A549 (cell line): ENCODE data around the gene WDFY2. TPM values are rescaled to one million over a fixed set of nuclear protein-coding genes. Genes with fewer than 3 reads are reported as not detected.
A peak's percentile ranks its signal among the peaks of the same experiment; 100 is the strongest.

Source experiments
- ATAC-seq, 2 experiments: fragments of 200-7000 bp in 1 of 2; fragments of >200 bp in 1 of 2; cut with Nextera tagmentation in 1 of 2; cut with Tn5 transposase in 1 of 2; 3 replicates each; pipeline versions ENCODE4 v1.8.0 to v1.9.1; 2018 to 2020; ENCODE audit warnings: mild to moderate bottlenecking in 1 of 2, moderate library complexity in 1 of 2
- CTCF ChIA-PET: fragments of 300-600 bp; sonication (Branson Sonifier 250); formaldehyde crosslinking; extraction: SDS; loops from one replicate; lab custom pipeline; 2021; ENCODE audit warnings: antibody characterized with exemption, inconsistent platforms; lab: Yijun Ruan, JAX
- POLR2A ChIA-PET: fragments of 350-600 bp; formaldehyde crosslinking; extraction: SDS; loops from one replicate; lab custom pipeline; 2021; ENCODE audit warnings: antibody characterized with exemption, inconsistent platforms; lab: Yijun Ruan, JAX
- DNase-seq, 2 experiments: peaks; one replicate each; pipeline versions ENCODE4 v3.0.0 to v3.0.0-alpha.2; 2011 to 2016; ENCODE audit warnings: low read depth in 1 of 2, low spot score in 1 of 2
- FAIRE-seq: peaks from 2 replicates; lab custom pipeline; 2011; peaks lifted over from hg19 to GRCh38; lab: Jason Lieb, UNC
- H3K27ac ChIP-seq, 2 experiments: fragments of >200 bp; sonication (Bioruptor Twin); formaldehyde crosslinking; 3 replicates each; pipeline ENCODE4 v1.5.1; 2016 to 2017
- H3K4me1 ChIP-seq: fragments of >200 bp; sonication (Bioruptor Twin); formaldehyde crosslinking; 3 replicates; pipeline ENCODE4 v1.6.1; 2016
- H3K4me2 ChIP-seq: fragments of >200 bp; sonication (Bioruptor Twin); formaldehyde crosslinking; 3 replicates; pipeline ENCODE4 v1.6.1; 2016
- H3K4me3 ChIP-seq: fragments of >200 bp; sonication (Bioruptor Twin); formaldehyde crosslinking; 3 replicates; pipeline ENCODE4 v1.5.1; 2016
- H3K9me3 ChIP-seq: fragments of >200 bp; sonication (Bioruptor Twin); formaldehyde crosslinking; 3 replicates; pipeline ENCODE4 v1.6.1; 2016
- CHD2 ChIP-seq: fragments of 150-350 bp; IDR thresholded peaks from 2 replicates; pipeline ENCODE4 v1.6.1; 2014; ENCODE audit warnings: low read length; ENCODE audit not compliant: partially characterized antibody
- EHF ChIP-seq: fragments of 250-450 bp; sonication (Bioruptor Pico); IDR thresholded peaks from 2 replicates; pipeline ENCODE4 v1.5.0; 2020; ENCODE audit warnings: mild to moderate bottlenecking
- EP300 ChIP-seq, 2 experiments: fragments of >200 bp; sonication (Bioruptor Twin); formaldehyde crosslinking; IDR thresholded peaks; 2 replicates in 1 of 2; 3 replicates in 1 of 2; pipeline ENCODE4 v1.6.1; 2016 to 2017
- FOSB ChIP-seq: fragments of 250-450 bp; sonication (Bioruptor Pico); IDR thresholded peaks from 2 replicates; pipeline ENCODE4 v1.5.0; 2020; ENCODE audit warnings: mild to moderate bottlenecking, moderate library complexity
- FOXS1 ChIP-seq: fragments of 250-450 bp; sonication (Bioruptor Pico); IDR thresholded peaks from 2 replicates; pipeline ENCODE4 v1.5.0; 2020; ENCODE audit warnings: mild to moderate bottlenecking, moderate library complexity
- JUN ChIP-seq, 2 experiments: fragments of >200 bp; sonication (Bioruptor Twin); formaldehyde crosslinking; IDR thresholded peaks; 2 replicates in 1 of 2; 3 replicates in 1 of 2; pipeline ENCODE4 v1.6.1; 2016 to 2017
- JUNB ChIP-seq: fragments of >200 bp; sonication (Bioruptor Twin); formaldehyde crosslinking; IDR thresholded peaks from 2 replicates; pipeline ENCODE4 v1.6.1; 2016
- KDM1A ChIP-seq: fragments of 200-600 bp; sonication (generic); IDR thresholded peaks from 2 replicates; pipeline ENCODE4 v1.6.1; 2016; ENCODE audit warnings: low read depth, mild to moderate bottlenecking
- KDM5A ChIP-seq: fragments of 200-600 bp; sonication (generic); IDR thresholded peaks from 2 replicates; pipeline ENCODE4 v1.6.1; 2016; ENCODE audit warnings: antibody characterized with exemption, mild to moderate bottlenecking
- NPAS2 ChIP-seq: fragments of 250-450 bp; sonication (Bioruptor Pico); IDR thresholded peaks from 2 replicates; pipeline ENCODE4 v1.8.0; 2022; ENCODE audit warnings: mild to moderate bottlenecking, moderate library complexity, borderline replicate concordance
- RAD21 ChIP-seq, 2 experiments: fragments of >200 bp in 1 of 2; sonication (Bioruptor Twin) in 1 of 2; formaldehyde crosslinking in 1 of 2; IDR thresholded peaks in 1 of 2; conservative IDR thresholded peaks in 1 of 2; 2 replicates in 1 of 2; 3 replicates in 1 of 2; pipeline ENCODE4 v1.6.1; 2012 to 2018; ENCODE audit warnings: inconsistent platforms in 1 of 2
- ZC3H11A ChIP-seq: fragments of 450-650 bp; IDR thresholded peaks from 2 replicates; pipeline ENCODE4 v1.6.1; 2014; ENCODE audit warnings: antibody characterized with exemption, mild to moderate bottlenecking
- ZFP36 ChIP-seq: fragments of 450-650 bp; IDR thresholded peaks from 2 replicates; pipeline ENCODE4 v1.6.1; 2014; ENCODE audit warnings: borderline replicate concordance; ENCODE audit not compliant: partially characterized antibody
- WGBS: methylation state at CpG from one replicate; pipeline ENCODE4 v1.1.6; 2017; ENCODE audit errors: missing lambda C conversion rate; 5-methylcytosine and 5-hydroxymethylcytosine counted together
- polyA plus RNA-seq, 4 experiments: library from polyadenylated mRNA; depleted of rRNA in 3 of 4; stranded (reverse); fragments of >200 nt; fragmentation: RNase III in 1 of 4; extraction: RNeasy Plus Mini Kit Qiagen cat#74134 plus additional on column Dnase treatment in 1 of 4; gene quantifications; 2 replicates in 3 of 4; 3 replicates in 1 of 4; pipeline ENCODE4 v1.2.3, GENCODE V29; 2011 to 2017
- TF ChIP-seq, protein P1 (sequence below): fragments of 450-650 bp; IDR thresholded peaks from 2 replicates; pipeline ENCODE4 v1.6.1; 2014; ENCODE audit warnings: antibody characterized with exemption
- TF ChIP-seq, protein P2 (sequence below): fragments of 250-450 bp; sonication (Bioruptor Pico); IDR thresholded peaks from 2 replicates; pipeline ENCODE4 v1.5.0; 2020; ENCODE audit warnings: low read depth, mild to moderate bottlenecking, moderate library complexity
- TF ChIP-seq, protein P3 (sequence below): fragments of 250-450 bp; sonication (Bioruptor Pico); IDR thresholded peaks from 2 replicates; pipeline ENCODE4 v1.5.0; 2021; ENCODE audit warnings: mild to moderate bottlenecking, moderate library complexity, borderline replicate concordance

Gene WDFY2
- polyA plus RNA-seq, 2 of the 4 experiments (the other 2 are of a cell fraction), result 5.2 to 8.5 TPM

DNA sequence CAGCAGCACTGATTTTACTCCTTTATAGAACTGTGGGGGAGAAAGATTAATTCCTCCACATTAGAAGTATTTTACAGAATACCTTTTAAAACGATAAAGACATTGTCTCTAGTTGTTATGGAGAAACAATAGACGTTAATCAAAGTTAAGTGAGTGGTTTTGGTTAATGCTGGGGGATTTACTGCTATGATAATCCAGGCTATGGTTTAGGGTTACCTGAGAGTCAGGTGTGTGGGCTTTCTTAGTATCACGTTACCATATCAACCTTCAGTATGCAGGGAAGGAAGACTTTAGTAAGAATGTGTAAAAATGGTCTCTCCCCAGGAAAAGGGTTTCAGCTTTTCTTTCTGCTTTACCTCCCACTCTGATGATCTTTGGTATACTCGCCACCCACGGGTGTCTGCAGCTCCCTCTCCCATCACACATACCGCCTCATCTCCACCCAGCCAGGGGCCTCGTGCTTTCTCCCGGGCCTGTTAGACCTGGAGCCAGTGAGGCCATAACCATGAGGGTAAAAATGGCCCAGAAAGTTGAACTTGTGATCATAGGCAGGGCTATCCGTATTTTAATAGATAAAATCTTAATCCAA, 45.6 kb upstream of the WDFY2 start:
- no peaks in the 10 kb centered on the region for H3K9me3 ChIP-seq
- ATAC-seq (no peak), FAIRE-seq (no peak), DNase-seq (no peak)
- no peak overlapping the region for H3K4me3 ChIP-seq
- TF ChIP-seq KDM5A (no peak), JUNB (no peak), RAD21 (conservative IDR thresholded peaks at IDR 0.05 in 1 of 2, IDR thresholded peaks at IDR 0.05 in 1 of 2) (no peak), ZFP36 (no peak), NPAS2 (CRISPR knock-in tag) (no peak), CHD2 (no peak), EP300 (IDR thresholded peaks at IDR 0.05) (no peak), ZC3H11A (no peak), JUN (IDR thresholded peaks at IDR 0.05) (no peak)
- TF ChIP-seq, protein P1, sequence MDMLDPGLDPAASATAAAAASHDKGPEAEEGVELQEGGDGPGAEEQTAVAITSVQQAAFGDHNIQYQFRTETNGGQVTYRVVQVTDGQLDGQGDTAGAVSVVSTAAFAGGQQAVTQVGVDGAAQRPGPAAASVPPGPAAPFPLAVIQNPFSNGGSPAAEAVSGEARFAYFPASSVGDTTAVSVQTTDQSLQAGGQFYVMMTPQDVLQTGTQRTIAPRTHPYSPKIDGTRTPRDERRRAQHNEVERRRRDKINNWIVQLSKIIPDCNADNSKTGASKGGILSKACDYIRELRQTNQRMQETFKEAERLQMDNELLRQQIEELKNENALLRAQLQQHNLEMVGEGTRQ, result no peak
- TF ChIP-seq, protein P2, sequence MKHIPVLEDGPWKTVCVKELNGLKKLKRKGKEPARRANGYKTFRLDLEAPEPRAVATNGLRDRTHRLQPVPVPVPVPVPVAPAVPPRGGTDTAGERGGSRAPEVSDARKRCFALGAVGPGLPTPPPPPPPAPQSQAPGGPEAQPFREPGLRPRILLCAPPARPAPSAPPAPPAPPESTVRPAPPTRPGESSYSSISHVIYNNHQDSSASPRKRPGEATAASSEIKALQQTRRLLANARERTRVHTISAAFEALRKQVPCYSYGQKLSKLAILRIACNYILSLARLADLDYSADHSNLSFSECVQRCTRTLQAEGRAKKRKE, result no peak
- H3K4me1 ChIP-seq, result peaks cover 40% of the 10 kb centered on the region
- WGBS, result 79% methylated on average over 9 of the region's 9 CpGs
- H3K4me2 ChIP-seq, result no peak overlapping the region
- CTCF ChIA-PET, result no interaction called here
- peak overlapping the region in 1 of 2 experiments; percentile 59; a peak in 2 of 6 replicates for H3K27ac ChIP-seq
- POLR2A ChIA-PET, result no interaction called here

DNA sequence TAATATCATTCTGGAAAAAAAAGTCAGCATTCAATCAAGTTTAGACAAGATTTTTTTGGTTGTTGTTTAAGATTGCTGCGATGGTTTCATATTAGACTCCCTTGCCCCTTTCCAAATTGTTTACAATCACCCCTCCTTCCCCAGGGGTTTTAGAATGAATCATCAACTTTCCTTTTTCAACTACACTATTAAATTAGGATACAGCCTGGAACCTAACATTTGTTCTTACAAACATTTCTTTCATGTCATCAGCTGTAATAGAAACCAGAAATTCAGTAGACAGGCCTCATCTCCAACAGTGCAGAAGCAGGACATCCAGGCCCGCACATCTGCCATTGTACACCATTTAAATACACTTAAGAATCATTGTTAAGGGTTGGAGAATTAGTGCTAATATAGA, 44.4 kb upstream of the WDFY2 start:
- WGBS, result 60% methylated on average over 2 of the region's 2 CpGs
- no peak for ATAC-seq
- peak overlapping the region in 1 of 2 experiments; percentile 59; a peak in 2 of 6 replicates for H3K27ac ChIP-seq
- H3K4me2 ChIP-seq, result peak overlapping the region; percentile 13; the same call in 2 of the 3 replicates
- TF ChIP-seq, protein P3, sequence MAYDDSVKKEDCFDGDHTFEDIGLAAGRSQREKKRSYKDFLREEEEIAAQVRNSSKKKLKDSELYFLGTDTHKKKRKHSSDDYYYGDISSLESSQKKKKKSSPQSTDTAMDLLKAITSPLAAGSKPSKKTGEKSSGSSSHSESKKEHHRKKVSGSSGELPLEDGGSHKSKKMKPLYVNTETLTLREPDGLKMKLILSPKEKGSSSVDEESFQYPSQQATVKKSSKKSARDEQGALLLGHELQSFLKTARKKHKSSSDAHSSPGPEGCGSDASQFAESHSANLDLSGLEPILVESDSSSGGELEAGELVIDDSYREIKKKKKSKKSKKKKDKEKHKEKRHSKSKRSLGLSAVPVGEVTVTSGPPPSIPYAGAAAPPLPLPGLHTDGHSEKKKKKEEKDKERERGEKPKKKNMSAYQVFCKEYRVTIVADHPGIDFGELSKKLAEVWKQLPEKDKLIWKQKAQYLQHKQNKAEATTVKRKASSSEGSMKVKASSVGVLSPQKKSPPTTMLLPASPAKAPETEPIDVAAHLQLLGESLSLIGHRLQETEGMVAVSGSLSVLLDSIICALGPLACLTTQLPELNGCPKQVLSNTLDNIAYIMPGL, result no peak
- no peak overlapping the region for H3K4me3 ChIP-seq
- no peaks in the 10 kb centered on the region for H3K9me3 ChIP-seq
- no peak for FAIRE-seq
- ChIA-PET POLR2A (interaction anchor here (4.7 kb wide), 1 partner anchor 87 kb away, joined by 34 read pairs; the partner anchor contains the start of gene INTS6), CTCF (interaction anchor here (1.1 kb wide), 1 partner anchor 260 kb away, joined by 4 read pairs; no protein-coding TSS in a partner anchor)
- peaks cover 32% of the 10 kb centered on the region for H3K4me1 ChIP-seq
- no peak for DNase-seq

DNA sequence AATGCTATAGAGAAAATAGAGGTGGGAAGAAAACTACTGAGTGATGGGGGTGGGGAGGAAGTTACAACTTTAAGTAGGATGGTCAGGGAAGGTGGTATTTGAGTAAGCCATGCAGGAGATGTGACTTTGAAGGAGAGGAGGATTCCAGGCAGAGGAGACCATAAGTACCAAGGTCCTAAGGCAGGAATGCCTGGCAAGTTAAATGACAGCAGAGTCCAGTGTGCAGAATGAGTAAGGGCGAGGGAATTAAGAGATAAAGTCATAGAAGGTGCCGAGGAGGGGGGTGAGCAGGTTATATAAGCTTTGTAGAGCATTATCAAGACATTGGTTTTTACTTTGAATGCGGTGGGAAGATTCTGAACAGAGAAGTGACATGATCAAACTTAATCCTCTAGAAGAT, 43.2 kb upstream of the WDFY2 start:
- TF ChIP-seq JUNB (no peak), ZFP36 (no peak), FOXS1 (CRISPR knock-in tag) (no peak), FOSB (CRISPR knock-in tag) (no peak), KDM1A (no peak), CHD2 (no peak), EHF (CRISPR knock-in tag) (no peak)
- Histone ChIP-seq H3K9me3 (no peaks in the 10 kb centered on the region), H3K27ac (peak overlapping the region; percentile 44 to 78; a peak in 5 of 6 replicates), H3K4me1 (peaks cover 32% of the 10 kb centered on the region), H3K4me3 (no peak overlapping the region), H3K4me2 (peak overlapping the region; percentile 93)
- 15% methylated on average over 3 of the region's 3 CpGs for WGBS
- CTCF ChIA-PET, result no interaction called here
- DNase-seq (no peak), ATAC-seq (peak in 1 of 2 experiments; percentile 57; a peak in 3 of 6 replicates), FAIRE-seq (no peak)
- POLR2A ChIA-PET, result interaction anchor here (4.7 kb wide), 1 partner anchor 89 kb away, joined by 34 read pairs; the partner anchor contains the start of gene INTS6
